ENCODE results near the gene DLG1.

DLG1 gene

GRCh38 chr3:197312431-197312830 is 14.0 kb upstream of the DLG1 start:
- DNase-seq: no peak

GRCh38 chr3:197311591-197311990 is 13.2 kb upstream of the DLG1 start:
- no peak for DNase-seq

- no peak for DNase-seq
Observed at GRCh38 chr3:197309528-197310361, 11.3 kb upstream of the DLG1 start.

DNA sequence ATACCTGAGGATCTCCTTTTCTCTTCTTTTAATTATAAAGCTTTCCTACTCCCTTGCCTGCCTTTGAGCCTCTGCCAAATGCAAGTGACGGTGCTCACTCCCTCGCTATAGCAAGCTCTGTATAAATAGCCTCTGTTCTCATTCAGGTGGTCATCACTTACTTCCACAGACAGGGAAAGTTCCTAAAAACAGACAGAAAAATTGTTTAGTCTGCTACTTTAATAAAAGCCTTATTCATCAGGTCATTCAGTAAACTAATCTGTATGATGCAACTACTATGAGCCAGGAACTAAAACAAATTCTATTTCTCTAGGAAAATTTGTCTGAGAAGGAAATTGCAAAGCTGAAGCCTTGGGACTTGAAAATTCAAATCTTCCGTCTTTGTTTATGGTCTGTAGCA is 10.2 kb upstream of the DLG1 start:
- no peak for DNase-seq

DNA sequence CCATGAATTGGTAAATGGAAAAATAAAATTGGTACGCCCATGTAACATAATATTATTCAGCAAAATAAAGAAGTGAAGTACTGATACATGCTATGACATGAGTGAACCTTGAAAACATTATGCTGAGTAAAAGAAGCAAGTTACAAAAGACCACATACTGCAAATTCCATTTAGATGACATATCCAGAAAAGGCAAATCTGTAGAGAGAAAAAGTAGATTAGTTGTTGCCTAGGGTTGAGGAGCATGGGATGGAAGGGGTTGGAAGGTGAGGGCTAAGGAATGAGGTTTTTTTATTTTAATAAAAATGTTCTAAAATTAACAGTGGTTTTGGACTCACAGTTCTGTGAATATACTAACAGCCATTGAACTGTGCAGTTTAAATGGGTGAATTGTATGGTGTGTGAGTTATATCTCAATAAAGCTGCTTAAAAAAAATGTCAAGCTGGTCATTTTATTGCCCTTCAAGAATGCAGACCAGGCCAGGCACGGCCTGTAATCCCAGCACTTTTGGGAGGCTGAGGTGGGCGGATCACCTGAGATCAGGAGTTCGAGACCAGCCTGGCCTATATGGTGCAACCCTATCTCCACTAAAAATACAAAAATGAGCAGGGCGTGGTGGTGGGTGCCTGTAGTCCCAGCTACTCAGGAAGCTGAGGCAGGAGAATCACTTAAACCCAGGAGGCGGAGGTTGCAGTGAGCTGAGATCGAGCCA is 8.1 kb upstream of the DLG1 start:
- no peak for DNase-seq

- DNase-seq: no peak
Observed at GRCh38 chr3:197305854-197306253, 7.4 kb upstream of the DLG1 start.

DNA sequence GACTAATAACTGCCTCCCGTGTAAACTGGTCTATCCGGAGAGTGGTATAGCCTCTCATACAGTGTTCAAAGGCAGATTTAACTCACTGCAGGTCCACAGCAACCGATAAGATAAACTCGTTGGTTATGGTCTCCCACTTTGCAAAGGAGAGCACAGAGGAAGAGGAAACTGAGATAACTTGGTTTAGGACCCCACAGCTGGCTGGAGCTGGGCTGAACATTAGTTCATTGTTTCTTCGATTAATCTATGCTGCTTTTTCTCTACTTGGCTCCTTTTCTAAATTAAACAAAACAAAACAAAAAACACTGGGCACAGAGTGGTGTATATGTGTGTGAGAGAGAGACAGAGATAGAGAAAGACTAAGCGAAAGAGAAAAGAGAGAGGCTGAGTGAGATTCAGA is 5.0 kb upstream of the DLG1 start:
- no peak for DNase-seq

DNA sequence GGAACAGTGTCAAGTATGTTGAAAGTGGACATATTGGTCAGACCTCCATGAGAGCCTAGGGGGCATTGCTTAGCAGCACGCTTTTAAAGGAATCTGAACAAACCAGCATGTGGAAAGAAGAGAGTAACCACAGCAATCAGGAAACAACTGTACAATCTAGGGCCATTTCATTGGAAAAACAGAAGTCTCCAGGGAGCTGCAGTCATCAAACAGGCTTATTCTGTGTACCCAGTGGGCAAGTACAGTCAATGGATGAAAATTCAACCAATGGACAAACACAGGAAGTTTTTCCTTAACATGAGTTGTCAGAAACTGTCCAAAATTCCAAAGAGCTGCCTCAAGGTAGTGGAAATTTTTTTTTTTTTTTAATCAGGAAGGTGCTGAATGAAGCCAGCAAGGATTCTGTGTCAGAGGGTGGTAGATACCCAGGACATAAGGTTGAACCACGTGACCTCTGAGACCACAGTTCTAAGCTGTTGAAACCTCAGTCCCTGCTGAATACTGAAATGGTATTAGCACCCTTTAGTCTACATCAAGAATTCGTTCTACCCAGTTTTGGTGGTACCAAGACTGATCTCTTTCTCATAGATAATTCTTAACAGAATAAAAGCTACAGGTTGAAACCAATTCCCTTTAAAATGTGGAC is 4.4 kb upstream of the DLG1 start:
- DNase-seq: no peak

DNA sequence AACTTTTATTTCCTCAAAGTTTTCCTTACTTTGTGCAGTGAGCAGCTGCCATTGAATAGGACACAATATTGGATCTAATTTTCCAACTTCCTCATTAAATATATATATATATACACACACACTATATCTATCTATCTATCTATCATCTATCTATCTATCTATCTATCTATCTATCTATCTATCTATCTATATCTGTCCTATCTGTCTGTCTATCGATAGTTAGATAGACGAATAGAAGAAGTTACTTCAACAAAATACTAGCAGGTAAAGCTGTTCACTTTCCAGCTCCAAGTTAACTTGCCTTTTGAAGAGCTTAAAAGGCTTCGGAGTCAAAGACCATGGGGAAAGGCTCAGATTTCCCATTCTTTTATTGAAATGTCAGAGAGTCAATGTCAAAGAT is 3.6 kb upstream of the DLG1 start:
- DNase-seq: no peak

- no peak for DNase-seq
Observed at GRCh38 chr3:197300361-197300760, 1.9 kb upstream of the DLG1 start.

DNA sequence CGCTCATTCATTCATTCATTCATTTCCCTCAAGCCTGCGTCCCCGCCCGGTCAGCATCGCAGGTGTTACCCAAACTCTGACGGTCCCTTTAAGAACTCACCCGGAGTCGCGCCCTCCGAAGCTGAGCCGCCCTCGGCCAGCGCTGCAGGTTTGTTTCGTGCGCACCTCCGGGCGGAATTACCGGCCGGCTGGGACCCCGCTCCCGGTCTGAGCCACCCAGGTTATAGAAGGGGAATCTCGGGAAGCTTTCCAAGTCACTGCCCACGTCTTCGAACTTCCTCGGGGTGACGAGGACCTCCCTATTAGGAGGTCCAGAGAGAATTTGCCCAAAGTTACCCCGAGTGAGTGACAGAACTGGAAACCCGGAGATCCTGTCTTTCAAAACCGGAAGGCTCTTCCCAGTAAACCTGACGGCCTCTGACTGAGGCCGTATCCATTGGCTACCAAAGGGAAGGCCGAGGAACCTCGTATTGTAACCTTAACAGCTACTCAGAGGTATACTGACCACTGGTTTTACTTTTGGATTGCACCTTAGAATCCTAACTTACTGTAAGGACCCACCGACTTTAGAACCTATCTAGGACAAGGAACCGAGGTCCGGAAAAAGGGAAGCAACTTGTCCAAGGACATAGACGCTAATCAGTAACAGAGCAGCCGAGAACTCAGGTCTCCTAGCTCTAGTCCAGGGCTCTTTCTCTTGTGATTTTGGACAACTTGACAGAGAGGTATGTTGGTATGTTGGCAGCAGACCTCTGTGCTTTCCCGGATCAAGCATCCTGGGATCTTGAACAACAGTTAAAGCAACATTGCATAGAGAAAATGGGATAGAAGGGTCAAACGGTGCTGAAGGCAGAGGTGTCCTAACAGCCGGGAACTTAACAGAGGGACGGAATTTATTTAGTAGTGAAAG is 788 bp upstream of the DLG1 start:
- DNase-seq: no peak

- peak; percentile 92 for DNase-seq
Observed at GRCh38 chr3:197297476-197298340, 704 bp downstream of the DLG1 start.

GRCh38 chr3:197297002-197297401 is 1.4 kb downstream of the DLG1 start:
- no peak for DNase-seq

- no peak for DNase-seq
Observed at GRCh38 chr3:197296545-197296944, 1.9 kb downstream of the DLG1 start.

DNA sequence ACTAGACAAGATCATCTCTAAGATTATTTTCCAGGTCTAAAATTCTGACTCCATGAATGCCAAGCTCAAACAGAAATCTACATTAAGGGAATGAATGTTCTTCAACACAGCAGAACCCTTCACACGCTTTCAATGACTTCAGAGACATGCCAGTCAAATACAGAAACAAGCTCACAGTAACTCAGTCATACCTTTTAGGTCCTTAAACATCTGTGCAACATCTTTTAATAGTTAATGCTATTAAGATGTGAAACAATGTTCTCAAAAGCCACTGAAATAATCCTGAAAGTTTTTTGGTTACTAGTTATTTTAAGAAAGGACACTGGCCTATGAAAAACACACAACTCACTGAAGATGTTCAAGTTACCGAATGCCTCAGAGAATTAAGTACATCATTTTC is 2.5 kb downstream of the DLG1 start:
- DNase-seq: no peak

- DNase-seq: no peak
Observed at GRCh38 chr3:197293605-197294237, 4.7 kb downstream of the DLG1 start.

GRCh38 chr3:197292648-197293047 is 5.8 kb downstream of the DLG1 start:
- DNase-seq: no peak

DNA sequence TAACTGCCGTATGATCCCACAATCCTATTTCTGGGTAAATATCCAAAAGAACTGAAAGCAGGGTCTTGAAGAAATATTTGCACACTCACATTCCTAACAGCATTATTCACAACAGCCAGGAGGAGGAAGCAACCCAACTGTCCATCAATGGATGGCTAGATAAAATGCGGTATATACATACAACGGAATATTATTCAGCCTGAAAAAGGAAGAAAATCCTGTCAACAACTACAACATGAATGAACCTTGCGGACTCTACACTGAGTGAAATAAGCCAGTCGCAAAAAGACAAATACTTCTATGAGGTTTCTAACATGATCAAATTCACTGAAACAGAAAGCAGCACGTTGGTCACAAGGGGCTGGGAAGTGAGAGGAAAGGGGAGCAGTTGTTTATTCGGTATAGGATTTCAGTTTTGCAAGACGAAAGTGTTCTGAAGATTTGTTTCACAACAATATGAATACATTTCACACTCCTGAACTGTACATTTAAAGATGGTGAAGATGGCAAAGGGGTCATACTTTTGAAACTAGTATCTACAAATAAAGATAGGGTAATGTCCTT is 6.2 kb downstream of the DLG1 start:
- no peak for DNase-seq

GRCh38 chr3:197289726-197290125 is 8.7 kb downstream of the DLG1 start:
- DNase-seq: no peak

DNA sequence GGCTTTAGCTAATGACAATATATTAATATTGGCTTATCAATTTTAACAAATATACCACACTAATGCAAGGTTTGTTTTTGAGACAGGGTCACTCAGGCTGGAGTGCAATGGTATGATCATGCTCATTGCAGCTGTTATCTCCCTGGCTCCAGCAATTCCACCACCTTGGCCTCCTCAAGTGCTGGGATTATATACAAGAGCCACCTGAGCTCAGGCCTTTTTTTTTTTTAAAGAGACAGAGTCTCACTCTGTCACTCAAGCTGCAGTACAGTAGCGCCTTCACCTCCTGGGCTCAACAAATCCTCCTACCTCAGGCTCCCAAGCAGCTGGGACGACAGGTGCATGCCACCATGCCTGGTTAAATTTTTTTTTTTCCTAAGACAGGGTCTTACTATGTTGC is 11.7 kb downstream of the DLG1 start:
- no peak for DNase-seq

- no peak for DNase-seq
Observed at GRCh38 chr3:197285557-197285956, 12.9 kb downstream of the DLG1 start.
